GM12892 (cell line): ENCODE measurements around the gene MED31.

Experiments used
- POLR2A ChIP-seq: IDR thresholded peaks from 2 replicates; pipeline ENCODE4 v1.6.1; 2011; ENCODE audit warnings: low read depth, low read length, control low read depth
- POLR2AphosphoS5 ChIP-seq: IDR thresholded peaks from 2 replicates; pipeline ENCODE4 v1.6.1; 2011; ENCODE audit warnings: low read depth, low read length, control low read depth

- TF ChIP-seq POLR2AphosphoS5 (no peak), POLR2A (no peak)
Observed at GRCh38 chr17:6630390-6630789, 21.0 kb downstream of the MED31 start.
